HG03103 (cell line): ENCODE measurements around the gene MPHOSPH9.

Source experiments
- ATAC-seq: cut with Tn5 transposase; IDR thresholded peaks from one replicate; pipeline ENCODE4 v1.9.1; 2021; ENCODE audit warnings: low read depth; ENCODE audit not compliant: unreplicated experiment

The MPHOSPH9 gene

GRCh38 chr12:123150744-123151456 is 82.0 kb downstream of the MPHOSPH9 start, which contains the start of gene PITPNM2:
Gene PITPNM2 (minus strand): TSS chr12:123151090. CDS start chr12:123034590, 116,500 bp downstream.
- peak; percentile 63 for ATAC-seq

GRCh38 chr12:123150275-123150743 is 82.6 kb downstream of the MPHOSPH9 start:
- ATAC-seq, result no peak

- ATAC-seq, result no peak
These were observed 83.3 kb downstream of the MPHOSPH9 start for GRCh38 chr12:123149501-123150274.

GRCh38 chr12:123149088-123149487 is 83.9 kb downstream of the MPHOSPH9 start:
- ATAC-seq, result no peak

- no peak for ATAC-seq
These were observed 84.3 kb downstream of the MPHOSPH9 start for GRCh38 chr12:123148655-123149054.

- ATAC-seq, result no peak
These were observed 84.7 kb downstream of the MPHOSPH9 start for GRCh38 chr12:123148223-123148622.

GRCh38 chr12:123145211-123145610 is 87.7 kb downstream of the MPHOSPH9 start:
- ATAC-seq, result no peak

GRCh38 chr12:123143736-123144461 is 89.0 kb downstream of the MPHOSPH9 start:
- no peak for ATAC-seq

GRCh38 chr12:123142921-123143735 is 89.8 kb downstream of the MPHOSPH9 start:
- no peak for ATAC-seq

GRCh38 chr12:123142518-123142840 is 90.5 kb downstream of the MPHOSPH9 start:
- ATAC-seq, result no peak

- no peak for ATAC-seq
These were observed 91.1 kb downstream of the MPHOSPH9 start for GRCh38 chr12:123141615-123142517.

- no peak for ATAC-seq
These were observed 92.0 kb downstream of the MPHOSPH9 start for GRCh38 chr12:123140676-123141614.

- ATAC-seq, result no peak
These were observed 92.8 kb downstream of the MPHOSPH9 start for GRCh38 chr12:123139926-123140675.

- ATAC-seq, result no peak
These were observed 97.3 kb downstream of the MPHOSPH9 start for GRCh38 chr12:123135688-123136087.

- ATAC-seq, result no peak
These were observed 98.1 kb downstream of the MPHOSPH9 start for GRCh38 chr12:123134826-123135225.

GRCh38 chr12:123134271-123134671 is 98.7 kb downstream of the MPHOSPH9 start:
- ATAC-seq, result no peak

- no peak for ATAC-seq
These were observed 99.2 kb downstream of the MPHOSPH9 start for GRCh38 chr12:123133701-123134100.
